GM18867 (cell line): ENCODE measurements around the gene ORC4.

ENCODE experiments used
- ATAC-seq: cut with Tn5 transposase; IDR thresholded peaks from one replicate; pipeline ENCODE4 v1.9.1; 2021; ENCODE audit warnings: mild to moderate bottlenecking, moderate library complexity; ENCODE audit not compliant: unreplicated experiment

The ORC4 gene

DNA sequence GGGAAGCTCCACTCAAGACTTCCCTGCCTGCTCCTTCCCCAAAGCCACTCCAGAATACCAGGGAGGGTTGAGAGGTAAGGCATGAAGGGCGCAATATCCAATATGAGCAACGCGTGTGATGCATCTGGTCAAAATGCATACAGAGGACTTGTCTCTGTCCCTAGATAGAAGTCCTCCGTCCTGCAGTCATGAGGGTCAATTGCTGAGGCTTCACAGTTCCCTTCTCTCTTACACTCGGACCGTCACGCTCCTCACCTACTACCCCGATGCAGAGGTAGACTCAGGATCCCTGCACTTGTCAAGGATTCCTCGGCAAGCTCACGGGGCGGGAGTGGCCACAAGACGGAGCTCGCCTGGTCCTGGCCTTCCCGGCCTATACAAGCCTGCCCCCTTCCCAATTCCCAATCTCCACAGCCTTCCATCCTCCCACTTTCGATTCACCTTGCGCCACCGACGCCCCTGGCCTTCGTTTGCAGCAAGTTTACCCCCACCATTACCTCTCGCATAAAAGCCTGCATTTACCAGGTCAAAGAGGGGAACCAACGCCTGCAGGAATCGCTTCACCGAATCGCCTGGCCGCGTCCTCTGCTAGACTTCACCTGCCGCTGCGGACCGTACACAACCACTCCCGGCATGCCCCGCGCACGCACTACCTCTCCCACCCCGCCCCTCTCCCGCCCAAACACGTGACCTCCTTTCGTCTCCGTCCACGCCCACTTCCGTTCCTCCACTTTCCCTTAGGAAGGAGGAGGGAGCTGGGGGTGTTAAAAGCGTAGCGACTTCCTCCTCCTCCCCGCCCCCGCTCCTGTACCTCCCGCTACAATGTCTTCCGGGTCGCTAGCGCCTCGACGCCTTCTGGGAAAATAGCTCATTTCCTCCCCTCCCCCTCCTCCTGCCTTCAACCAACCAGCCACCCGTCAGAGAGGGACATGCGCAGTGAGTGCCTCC is at the start of gene ORC4:
Gene ORC4 (minus strand): TSS at position 627 of the 948 bp plus-strand sequence. CDS start 44,779 bp downstream, outside the sequence.
- ATAC-seq = peak; percentile 80

DNA sequence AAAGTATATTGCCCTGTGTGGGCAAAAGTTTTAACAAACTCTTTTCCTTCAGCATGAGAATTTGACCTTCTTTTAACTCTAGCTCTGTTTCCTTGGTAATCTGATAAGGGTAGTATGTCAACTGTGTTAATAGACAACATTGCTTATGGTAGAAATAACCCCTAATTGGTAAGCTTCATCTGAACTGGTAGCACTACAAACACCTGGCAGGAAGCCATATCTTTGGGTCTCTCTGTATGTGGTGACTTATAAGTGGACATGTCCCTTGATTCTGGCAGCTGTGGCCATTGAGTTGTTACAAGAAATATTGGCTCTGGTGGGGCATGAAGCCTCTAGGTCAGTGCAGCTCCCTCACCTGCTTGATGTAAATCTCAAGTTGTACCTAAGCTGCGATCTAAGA is 47.3 kb upstream of the ORC4 start:
- ATAC-seq = no peak

DNA sequence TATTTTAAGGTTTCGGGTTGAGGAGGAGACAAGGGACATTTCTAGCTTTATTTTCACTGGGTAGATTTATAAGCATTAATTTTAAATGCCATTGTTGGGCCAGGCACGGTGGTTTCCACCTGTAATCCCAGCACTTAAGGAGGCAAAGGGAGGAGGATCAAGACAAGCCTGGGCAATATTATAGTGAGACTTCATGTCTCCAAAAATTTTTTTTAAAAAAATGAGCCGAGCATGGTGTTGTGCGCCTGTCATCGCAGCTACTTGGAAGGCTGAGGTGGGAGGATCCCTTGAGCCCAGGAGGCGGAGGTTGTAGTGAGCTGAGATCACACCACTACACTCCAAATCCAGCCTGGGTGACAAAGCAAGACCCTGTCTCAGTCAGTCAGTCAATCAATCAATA is 45.4 kb upstream of the ORC4 start:
- ATAC-seq = no peak

DNA sequence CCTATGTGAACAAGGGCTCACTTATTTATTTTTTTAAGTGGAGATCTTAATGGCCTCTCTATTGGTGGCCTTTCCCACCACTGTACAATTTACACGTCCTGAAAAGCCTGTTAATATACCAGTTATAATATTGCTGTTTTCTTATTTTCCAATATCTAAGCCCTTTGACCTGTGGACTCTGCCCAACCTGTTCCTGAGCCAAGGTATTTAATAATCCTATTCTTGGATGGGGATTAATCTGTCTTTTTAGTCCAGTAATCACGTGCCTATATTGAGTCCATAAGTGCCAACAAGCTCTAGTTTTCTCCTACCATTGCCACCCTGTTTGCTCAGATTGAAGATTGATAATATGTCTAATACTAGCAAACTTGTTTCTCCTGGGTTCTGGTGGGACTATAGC is 43.1 kb upstream of the ORC4 start:
- ATAC-seq = no peak

DNA sequence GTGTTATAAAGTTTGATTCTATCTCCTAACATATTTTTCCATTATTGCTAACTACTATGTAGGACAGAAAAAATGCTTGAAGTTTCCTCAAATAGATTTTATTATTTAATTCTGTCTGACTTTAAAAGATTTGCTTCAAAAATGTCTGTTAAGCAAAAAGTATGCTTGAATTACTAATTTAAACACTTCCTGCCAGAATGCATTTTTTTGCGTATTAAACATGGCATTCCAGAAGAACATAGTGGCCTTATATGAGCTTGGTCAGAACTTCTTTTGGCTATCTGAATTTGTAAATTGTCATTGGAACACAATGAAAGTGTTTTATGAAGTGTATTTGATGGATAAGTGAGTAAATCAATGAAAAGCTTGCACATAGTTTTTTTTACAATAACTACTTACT is 38.1 kb upstream of the ORC4 start:
- no peak for ATAC-seq

DNA sequence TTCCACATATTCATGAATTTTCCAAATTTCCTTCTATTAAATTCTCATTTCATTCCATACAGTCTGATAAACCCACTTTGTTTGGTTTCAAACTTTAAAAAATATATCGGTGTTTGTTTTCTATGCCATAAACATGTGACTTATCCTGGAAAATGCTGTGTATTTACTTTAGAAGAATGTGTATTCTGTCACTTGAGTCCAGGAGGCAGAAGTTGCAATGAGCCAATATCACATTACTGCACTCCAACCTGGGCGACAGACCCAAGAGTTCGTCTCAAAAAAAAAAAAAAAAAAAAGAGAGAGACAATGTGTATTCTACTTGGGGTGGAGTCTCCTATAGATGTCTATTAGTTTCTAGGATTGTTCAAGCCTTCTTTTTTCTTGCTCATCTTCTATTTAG is 32.1 kb upstream of the ORC4 start:
- ATAC-seq = no peak

DNA sequence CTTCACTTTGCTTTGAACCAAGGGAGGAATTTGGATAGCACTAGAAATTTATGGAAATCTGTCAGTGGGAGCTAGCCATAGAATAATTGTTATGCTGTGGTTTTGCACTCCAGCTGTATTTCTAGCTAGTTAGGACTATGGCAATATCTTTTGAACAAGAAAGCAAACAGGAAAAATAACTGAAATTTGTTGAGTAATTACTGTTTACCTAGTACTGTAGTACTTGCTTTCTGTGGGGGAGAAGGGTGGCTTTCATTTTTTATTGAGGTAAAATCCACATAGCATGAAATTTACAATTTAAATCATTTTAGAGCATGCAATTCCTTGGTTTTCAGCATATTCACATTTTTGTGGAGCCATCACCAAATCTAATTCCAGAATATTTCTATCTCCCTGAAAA is 28.7 kb upstream of the ORC4 start:
- ATAC-seq = peak; percentile 17

DNA sequence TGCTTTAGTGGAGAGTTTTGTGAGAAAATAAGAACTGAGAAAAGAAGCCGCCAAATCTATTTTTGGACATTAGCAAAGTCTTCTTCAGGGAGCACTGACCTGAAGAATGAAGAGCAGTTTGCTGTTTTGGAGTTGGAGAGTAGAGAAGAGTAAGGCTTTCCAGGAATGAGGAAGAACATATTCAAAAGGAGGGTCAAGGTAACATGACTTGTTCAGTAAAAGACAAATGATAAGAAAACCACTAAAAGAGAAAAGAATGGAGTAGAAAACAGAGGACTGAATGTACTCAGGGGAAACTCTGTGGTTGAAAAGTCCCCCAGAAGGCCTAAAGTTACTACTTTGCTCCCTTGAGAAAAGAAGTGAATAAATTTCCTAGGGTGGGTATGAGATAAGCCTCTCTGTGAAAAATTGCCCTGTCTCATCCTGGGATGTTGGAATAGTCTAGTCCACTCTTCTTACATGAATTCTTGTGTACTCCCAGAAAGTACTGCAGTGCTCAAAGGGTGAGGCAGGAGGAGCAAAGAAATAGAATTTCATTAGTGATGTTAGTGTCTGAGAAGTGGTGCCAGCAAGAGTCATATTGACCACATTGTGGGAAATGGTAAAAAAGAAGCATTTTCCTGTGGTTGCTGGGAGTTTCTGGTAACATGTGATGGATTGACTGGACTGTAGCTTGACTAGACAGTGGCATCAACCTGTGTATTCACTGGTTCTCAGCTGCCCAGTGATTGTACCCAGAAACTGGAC is 28.1 kb upstream of the ORC4 start:
- ATAC-seq = peak; percentile 56

DNA sequence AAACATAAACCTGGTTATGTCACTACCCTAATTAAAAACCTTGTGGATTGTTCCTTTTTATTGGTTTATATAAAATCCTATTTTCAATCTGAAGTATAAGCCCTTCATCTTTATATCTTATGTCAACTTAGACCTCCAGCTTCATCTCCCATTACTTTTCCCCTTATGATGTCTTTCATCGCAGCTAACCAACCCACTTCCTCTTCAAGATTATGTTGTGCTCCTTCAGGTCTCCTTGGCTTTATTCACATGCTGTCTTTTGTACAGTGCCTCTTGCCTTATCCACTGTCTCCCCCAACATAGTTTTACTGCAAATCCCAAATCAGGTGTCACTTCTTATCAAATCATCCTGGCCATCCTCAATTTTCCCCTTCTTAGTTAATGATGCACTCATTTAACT is 26.3 kb upstream of the ORC4 start:
- no peak for ATAC-seq

DNA sequence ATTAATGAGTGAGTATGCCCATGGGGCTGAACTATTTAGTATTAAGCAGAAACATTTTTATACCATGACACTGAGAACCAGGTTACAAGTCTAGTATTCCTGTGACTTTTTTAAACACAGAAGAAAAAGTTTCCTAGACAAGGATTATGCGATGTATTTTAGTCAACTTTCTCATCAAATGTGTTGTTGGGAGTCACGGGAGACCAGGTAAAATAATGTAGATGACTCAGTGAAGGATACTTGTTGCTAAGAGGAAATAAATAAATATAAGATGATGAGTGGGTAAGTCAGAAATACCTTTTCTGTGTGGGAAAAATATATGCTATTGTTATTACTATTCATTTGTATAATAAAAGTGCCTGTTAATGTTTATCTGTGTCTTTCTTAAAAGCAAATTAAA is 23.8 kb upstream of the ORC4 start:
- ATAC-seq = no peak

DNA sequence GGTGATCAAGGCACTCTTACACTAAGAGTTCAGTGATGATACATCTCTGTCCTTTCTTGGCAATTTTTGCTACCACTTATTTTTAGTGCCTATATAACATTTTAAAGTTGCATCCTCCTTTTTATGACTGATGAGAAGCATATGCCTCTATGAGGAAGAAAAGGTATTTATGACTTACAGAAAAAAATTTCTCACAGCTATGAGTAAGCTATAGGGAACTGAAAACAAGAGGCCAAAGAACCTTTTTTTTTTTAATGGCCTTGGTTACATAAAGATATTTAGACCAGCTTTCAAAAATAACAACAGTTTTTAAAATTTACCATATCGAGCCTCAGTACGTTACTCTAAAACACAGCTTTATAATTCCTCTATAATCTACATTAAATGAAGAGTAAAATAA is 21.7 kb upstream of the ORC4 start:
- peak; percentile 89 for ATAC-seq

DNA sequence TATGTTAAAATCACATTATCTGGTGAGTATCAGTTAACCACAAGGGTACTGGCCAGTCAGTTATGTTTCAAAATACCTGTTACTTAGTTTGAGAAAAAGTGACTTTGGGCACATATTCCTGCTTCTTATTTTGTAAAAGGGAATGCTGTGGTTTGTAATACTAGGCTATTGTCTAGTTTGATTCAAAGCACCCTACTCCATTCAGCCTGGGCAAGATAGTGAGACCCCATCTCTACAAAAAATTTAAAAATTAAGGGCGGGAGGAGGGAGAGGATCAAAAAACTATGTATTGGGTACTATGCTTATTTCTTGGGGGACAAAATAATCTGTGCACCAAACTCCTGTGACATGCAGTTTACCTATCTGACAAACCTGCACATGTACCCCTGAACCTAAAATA is 19.2 kb upstream of the ORC4 start:
- no peak for ATAC-seq

DNA sequence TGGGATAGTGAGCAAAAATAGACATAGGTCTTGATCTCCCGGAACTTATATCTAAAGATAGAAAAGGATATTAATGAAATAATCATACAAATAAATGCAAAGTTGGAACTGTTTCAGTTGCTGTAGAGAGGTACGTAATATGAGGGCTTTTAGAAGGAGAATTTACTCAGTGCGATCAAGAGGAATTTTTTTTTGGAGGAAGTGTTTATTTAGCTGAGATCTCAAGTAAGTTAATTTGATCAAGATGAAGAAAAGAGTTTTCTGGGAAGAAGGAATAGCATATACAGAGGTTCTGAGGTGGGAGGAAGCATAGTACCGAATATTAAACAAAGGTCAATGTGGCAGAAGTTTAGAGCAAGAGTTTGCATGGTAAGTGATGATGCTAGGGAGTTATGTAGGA is 11.7 kb upstream of the ORC4 start:
- no peak for ATAC-seq

DNA sequence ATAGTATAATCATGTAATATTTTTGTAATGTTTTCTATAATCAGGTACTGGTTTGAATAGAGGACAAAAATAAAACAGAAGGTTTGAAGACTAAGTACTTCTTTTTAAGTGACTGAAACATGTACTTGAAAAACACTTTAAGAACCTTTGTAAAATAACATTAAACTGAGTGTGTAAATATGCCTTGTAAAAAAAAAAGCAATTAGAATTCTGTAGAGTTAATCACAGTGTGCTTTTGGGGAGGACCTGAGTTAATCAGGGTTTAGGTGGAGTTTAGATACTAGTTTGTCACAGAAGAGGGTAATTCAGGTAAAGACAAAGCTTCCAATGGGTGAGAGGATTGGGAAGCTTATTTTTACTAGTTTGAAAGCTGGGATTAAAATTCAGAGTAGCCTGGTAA is 10.6 kb upstream of the ORC4 start:
- no peak for ATAC-seq

DNA sequence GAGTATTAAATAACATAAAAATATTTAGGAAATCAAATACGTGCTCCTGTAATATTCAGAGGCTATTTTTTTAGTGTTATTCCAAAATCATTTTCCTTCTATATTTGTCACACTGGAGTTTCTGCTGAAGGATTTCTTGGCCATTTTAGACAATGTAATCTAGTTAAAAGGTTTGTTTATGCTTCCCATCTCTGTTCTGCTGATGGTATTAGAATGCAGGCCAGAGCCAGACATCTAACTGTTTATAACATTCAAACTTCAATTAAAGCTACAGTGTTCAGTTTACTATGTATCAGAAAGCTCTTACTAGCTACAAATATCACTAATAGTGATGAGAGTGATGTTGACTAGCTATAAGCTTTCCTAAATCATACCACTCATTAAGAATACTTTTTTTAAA is 8.2 kb upstream of the ORC4 start:
- no peak for ATAC-seq

DNA sequence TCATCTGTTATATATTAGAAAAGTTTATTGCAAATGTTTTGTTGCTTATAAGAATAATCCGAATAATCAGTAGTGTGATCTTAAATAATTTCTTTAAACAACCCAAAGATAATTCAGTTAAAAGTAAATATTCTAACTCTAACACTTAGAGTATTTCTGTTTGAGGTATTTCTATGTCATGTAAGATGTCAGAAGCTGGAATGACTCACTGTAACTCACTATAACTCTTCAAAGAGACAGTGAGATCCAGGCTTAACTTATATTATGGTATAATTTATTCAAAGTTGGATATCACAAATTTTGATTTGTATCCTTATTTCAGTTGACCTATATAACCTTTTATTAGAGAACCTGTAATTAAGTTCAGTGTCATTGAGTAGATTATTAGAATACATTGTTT is 7.3 kb upstream of the ORC4 start:
- no peak for ATAC-seq

DNA sequence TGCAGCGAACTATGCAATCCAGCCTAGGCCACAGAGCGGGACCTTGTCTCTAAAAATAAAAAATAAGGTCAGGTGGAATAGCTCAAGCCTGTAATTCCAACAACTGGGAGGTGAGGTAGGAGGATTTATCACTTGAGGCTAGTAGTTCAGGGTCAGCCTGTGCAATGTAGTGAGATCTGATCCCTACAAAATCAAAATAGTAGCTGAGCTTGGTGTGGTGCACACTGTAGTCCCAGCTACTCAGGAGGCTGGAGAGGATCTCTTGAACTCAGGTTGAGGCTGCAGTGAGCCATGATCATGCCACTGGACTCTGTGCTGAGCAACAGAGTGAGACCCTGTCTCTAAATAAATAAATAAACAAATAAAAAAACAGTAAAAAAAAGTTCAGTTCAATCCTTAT is 6.0 kb upstream of the ORC4 start:
- ATAC-seq = no peak

DNA sequence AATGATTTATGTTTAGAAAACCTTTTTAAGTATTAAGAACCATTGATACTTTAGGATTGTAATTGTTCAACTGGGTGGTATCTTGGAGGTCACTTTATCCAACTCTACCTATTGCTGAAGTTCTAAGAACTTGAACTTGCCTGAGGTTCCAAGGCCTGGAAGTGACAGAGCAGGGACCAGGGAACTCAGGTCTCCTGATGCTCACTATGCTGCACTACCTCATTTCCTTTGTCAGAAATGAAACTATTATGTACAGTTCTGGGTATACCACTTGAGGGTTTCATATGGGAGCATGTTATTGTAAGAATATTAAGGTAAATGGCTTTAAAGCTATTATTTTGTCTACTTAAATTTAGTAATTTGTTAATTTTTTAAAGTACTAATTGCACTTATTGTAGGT is 3.3 kb upstream of the ORC4 start:
- peak; percentile 34 for ATAC-seq

DNA sequence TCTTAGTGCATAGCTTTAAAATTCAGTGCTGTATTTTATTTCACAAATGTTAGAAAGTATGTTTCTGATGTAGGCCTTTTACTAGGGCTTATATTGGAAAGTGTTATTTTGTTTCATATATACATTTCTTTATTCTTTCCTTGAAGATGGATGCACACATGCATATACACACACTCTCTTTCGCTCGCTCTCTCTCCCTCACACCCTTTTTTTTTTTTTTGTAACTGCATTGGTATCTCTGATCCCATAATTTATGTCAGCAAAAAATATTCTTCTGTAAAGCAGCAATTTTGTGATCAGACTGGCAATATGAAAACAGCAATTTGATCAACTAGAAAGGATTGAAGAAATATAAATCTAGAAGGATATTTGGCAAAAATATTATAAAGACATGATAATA is 2.3 kb upstream of the ORC4 start:
- ATAC-seq = no peak

DNA sequence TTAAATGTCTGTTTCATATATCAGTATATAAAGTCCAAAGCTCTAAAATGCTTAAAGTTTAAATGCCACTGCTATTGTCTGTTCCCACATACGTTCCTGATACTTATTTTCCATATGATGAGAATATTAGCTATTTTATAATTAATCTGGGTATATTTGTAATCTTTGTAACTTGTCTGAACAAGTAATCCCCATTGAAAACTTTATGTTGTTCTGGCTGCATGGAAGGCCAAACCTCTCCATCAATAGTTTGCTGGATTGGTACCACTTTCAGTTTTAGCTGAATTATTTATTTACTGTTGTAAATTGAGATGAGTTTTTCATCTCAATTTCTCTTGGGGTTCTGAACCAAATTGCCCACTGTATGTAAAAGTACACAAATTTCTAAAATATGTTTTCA is 1.8 kb upstream of the ORC4 start:
- no peak for ATAC-seq

DNA sequence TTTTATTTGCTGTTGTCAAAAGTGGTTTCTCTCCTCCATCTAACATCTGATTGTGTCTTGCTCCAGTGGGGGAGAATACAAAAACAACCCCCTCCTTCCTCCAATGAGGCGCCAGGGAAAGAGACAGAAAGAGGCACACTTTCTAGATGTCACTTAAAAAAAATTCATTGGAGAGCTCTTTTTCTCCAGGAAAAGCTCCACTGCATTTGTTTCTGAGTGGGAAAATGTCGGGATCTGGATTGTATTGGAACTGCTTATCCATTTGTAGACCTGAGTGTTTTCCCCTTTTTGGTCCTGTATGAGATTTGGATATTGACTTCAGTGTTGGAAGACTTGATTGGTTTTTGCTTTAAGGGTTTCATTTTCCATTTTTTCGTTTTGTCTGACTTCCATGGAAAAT is 1.3 kb upstream of the ORC4 start:
- no peak for ATAC-seq
